Stimulated activated CD4-positive, alpha-beta T cell treated with anti-CD3 and anti-CD28 coated beads, TNF-alpha, amount 100 ng/mL, for 4 hours (primary cell): ENCODE results near the gene AGO4.
"Not testable (repeated sequence)": the region's sequence is repeated elsewhere in the genome, so short reads cannot be mapped to it uniquely, and the experiment has no call there.

Experiments used
- DNase-seq, 3 experiments: peaks; one replicate each; pipeline ENCODE4 v3.0.0-alpha.2; 2020; ENCODE audit warnings: low read depth in 3 of 3

Gene AGO4

DNA sequence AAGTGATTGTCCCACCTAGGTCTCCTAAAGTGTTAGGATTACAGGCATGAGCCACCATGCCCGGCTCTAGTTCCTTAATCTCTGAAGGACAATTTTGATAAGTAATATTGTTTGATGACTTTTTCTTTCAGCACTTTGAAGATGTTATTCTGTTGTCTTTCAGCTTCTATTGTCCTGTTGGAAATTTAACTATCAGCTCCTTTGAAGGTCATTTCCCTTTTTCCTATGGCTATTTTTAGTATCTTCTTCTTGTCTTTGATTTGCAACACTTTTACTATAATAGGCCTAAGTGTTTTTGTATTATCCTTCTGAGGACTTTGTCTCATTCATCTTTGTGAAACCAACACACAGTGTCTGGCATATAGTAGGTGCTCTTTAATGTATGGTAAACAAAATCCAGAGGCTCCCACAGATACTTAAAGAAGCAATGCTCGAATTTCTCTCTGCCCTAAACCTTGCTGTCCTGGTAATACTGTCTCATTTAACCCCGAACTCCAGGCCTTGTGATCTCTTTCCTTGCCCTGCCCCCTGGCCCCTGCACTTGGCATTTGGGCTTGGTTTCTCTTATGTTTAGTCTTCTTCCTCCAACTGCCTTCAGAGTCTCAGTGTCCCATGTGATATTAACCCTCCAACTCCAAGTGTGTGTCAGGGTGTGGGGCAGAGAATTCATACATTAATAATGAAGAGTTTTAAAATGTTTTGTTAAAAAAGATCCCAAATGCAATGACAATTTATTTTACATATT is 56.2 kb downstream of the AGO4 start:
- DNase-seq, result no peak

DNA sequence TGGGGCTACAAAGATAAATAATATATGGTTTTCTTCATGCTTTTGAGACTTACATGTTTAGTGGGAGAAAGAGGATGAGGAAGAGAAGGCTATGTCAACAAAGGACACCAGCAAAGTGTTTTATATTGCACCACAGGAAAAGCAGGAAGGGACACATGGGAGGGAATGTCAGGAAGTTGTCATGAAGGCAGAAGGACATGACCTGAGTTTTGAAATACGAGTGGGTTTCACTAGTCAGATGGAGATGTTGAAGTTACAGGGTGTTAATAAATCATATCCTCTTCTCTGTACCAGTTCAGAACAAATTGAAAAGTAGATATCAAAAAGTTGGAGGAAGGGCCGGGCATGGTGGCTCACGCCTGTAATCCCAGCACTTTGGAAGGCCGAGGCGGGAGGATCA is 57.0 kb downstream of the AGO4 start:
- no peak for DNase-seq

GRCh38 chr1:35866991-35867390 is 59.2 kb downstream of the AGO4 start:
- no peak for DNase-seq

- DNase-seq, result not testable (repeated sequence)
Measured at GRCh38 chr1:35869245-35869950, 61.6 kb downstream of the AGO4 start.

DNA sequence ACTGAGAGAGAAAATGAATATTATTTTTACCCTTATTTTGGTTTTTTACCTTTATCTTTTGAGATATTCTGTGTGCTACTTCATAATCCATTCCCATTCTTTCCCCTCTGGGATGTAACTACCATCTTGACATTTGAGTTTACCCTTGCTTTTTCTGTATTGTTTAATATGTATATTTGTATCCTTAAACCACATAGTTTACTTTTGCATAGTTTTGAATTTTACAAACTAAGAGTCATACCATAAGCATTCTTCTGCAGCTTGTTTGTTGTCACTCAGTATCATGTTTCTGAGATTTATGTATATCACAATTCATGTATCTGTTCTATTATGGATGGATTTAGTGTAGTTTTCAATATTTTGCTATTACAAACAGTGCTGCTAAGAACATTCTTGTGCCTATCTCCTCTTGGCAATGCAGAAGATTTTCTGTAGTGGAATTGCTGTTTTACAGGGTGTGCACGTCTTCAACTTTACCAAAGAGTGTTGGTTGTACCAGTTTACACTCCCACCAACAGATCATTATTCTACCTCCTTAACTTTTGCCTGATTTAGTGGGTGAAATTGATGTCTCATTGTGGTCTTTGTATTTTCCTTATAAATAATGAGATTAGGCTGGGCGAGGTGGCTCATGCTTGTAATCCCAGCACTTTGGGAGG is 63.0 kb downstream of the AGO4 start:
- DNase-seq, result no peak

DNA sequence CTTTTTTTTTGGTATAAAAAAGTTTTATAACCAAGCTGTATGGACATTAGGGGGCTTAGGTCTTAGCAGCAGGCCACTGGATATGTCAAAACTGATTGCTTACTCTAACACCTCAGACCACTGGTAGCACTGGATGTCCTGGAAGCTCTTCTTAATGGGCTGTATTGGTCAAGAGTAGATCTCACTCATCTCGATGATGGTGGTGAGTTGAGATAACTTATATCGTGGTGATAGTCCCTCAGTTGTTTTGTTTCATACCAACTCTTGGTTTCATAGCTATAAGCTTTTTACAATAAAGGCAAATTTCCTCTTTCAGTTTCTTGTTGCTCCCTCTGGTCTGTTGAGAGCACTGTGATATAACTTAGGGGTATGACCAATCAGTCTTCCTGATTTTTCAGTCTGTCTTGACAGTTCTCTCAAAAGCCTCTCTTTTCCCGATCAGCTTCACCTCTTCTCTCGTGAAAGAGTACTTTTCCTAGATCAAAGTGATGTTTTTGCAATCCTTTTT is 65.5 kb downstream of the AGO4 start:
- no peak for DNase-seq

- DNase-seq, result not testable (repeated sequence)
Measured at GRCh38 chr1:35874115-35874514, 66.3 kb downstream of the AGO4 start.

DNA sequence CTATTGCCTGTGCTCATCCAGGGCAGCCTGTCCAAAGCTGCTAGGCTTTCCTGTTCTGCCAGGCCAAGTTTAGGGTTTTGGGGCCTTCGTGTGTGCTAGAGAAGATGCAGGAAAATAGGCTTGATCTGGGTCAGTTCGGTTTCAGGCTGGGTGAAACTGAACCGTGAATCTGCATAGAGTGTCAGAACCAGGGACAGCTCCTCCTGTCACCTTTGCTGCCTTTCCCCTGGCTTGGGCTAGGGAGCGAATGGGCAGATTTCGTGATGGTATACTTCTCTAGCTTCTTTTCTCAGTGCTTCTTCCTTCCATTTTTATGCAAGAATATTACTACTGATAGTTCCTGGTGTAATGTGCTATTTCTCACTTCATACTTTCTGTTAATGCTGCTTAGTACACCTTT is 69.2 kb downstream of the AGO4 start:
- DNase-seq, result no peak

DNA sequence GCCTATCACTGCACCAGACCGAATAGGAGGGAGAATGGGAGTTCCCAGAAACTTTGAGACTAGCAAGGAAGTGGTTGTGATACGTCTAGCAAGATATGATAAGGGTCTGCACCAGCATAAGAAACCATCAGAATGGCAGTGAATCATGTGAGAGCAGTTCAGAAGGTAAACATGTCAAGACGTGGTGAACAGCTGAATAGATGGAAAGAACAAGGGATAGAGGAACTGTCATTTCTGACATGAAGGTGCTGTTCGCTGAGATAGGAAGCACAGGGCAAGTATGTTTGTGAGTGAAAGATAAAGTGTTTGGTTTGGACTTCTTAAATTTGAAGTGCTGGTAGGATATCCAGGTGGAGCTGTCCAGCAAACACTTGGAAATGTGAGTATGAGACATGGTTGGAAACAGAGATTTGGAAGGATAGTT is 74.0 kb downstream of the AGO4 start:
- DNase-seq, result no peak

- DNase-seq, result no peak
Measured at GRCh38 chr1:35882586-35882944, 74.7 kb downstream of the AGO4 start.

GRCh38 chr1:35882945-35883634 is 75.3 kb downstream of the AGO4 start, which contains the start of gene AGO1:
Gene AGO1, plus strand, starts transcription at chr1:35883209. Its CDS starts 213 bp downstream, at chr1:35883422.
- DNase-seq, result peak; percentile 93 to 96 (median 96)

- DNase-seq, result peak; percentile 21 to 37 (median 34)
Measured at GRCh38 chr1:35883635-35884101, 75.9 kb downstream of the AGO4 start.

GRCh38 chr1:35884934-35885333 is 77.1 kb downstream of the AGO4 start:
- no peak for DNase-seq

DNA sequence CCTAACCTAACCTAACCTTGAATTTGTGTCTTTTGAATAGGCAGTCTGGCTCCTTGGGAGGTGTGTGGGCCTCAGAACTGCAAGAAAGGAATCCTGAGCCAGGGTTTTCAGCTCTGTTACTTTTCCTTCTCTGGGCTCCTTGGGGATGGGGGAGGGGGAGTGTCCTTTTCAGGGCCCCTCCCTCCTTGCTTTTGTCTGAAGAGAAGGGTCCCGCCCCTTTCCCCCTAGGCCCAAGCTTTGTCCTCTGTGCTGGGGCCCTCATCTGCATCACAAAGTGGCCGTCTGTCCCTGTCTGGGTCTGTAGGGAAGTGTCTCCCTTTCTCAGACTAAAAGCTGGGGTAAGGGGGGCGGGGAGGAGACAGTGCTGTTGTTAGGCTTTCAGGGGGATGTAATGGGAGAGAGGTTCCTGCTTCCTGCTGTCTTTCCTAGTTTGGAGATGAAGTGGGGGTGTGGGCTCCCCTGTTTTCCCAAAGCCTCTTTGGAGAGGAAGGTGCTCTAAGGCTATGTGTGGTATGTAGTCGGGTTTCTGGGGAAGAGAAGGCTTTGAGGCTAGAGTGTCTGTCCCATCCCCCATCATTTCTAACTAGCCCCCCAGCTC is 78.2 kb downstream of the AGO4 start:
- DNase-seq, result no peak

DNA sequence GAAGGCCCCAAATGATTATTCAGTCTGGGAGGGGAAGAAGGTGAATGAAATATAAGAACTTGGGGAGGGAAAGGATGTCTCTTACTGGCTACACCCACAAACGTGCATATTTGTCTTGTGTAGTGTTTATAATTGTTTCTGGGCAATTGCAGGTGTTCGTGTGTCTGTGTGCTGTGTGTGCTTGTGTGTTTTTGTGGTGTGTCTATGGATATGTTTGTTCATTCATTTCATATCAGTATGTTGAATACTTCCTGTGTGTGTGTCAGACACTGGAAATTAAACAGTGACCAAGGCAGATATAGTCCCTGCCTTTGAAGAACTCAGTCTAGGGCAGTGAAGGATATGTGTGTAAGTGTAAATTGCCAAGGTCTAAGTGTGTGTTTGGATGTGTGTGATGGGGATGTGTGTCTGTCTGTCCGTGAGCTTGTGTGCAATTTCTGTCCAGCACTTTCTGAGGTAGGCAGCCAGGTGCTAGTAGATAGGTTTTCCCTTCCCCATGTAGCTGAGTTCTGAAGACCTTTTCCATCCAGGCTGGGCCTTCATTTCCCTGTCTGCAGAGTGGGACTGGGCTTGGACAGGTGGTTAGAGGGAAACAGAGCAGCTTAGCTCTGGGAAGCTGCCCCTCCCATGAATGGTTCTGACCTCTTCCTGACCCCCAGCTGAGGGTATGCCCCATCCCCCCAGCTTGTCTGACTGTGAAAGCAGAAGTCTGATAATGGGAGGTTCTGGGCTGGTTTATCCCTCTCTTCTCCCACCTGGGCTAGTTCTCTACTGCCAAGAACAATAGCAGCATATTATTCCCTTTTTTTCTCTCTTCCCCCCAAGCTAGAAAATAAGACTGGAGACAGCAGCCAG is 79.0 kb downstream of the AGO4 start:
- DNase-seq, result no peak

- no peak for DNase-seq
Measured at GRCh38 chr1:35887508-35887907, 79.7 kb downstream of the AGO4 start.

GRCh38 chr1:35888255-35888654 is 80.4 kb downstream of the AGO4 start:
- DNase-seq, result no peak

GRCh38 chr1:35888981-35889380 is 81.2 kb downstream of the AGO4 start:
- DNase-seq, result not testable (repeated sequence)

DNA sequence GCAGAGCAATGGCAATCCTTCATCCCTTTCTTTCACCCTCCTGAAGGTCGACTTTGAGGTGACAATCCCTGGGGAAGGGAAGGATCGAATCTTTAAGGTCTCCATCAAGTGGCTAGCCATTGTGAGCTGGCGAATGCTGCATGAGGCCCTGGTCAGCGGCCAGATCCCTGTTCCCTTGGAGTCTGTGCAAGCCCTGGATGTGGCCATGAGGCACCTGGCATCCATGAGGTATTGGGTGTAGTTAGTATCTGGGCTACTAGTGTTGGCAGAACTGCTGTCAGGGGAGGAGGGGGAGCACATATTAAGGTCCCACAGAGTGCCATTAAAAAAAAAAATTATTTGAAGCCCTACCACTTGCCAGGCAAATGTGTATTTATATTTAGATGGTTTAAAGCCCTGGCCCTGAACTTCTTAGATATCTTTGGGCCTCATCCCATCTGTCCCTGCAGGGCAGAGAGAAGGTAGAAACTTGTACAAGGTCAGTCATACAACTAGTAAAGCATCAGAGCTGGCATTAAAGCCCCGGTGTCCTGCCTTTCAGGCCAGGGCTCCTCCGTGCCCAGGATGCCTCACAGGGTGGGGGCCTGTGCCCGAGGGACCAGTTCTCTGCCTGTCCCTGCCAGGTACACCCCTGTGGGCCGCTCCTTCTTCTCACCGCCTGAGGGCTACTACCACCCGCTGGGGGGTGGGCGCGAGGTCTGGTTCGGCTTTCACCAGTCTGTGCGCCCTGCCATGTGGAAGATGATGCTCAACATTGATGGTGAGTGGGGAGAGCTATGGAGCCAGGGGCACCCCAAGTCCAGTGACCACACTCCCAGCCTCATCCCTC is 85.4 kb downstream of the AGO4 start:
- no peak for DNase-seq

DNA sequence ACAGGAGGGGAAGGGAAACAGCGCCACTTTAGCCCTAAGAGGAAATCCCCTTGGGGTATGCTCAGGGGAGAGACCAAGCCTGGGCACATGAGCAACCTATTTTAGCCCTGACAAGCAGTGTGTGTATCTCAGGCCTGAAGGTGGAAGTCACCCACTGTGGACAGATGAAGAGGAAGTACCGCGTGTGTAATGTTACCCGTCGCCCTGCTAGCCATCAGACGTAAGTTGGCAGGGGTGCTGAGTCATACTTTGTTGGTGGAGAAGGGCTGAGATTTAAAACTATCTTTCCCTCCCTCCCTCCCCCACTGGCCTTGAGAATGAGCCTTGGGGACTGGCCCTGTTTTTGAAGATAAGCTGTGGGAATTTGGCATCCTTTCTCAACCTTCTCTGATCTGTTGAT is 86.4 kb downstream of the AGO4 start:
- DNase-seq, result no peak
